Central memory CD8-positive, alpha-beta T cell (primary cell): ENCODE data around the gene ZC3H7B.
"Not testable (repeated sequence)": the region's sequence is repeated elsewhere in the genome, so short reads cannot be mapped to it uniquely, and the experiment has no call there.

Experiments
- ATAC-seq: fragments of 150-1000 bp; cut with Tn5 transposase; replicated peaks from 2 replicates; pipeline ENCODE4 v1.10.0; 2022; ENCODE audit warnings: mild to moderate bottlenecking, moderate FRiP score, moderate number of reproducible peaks; ENCODE audit not compliant: poor library complexity, severe bottlenecking; ENCODE audit errors: extremely low read depth
- DNase-seq, 2 donors: peaks; one replicate each; pipeline ENCODE4 v3.0.0; 2021; ENCODE audit warnings: low spot score in 2 of 2
- H3K27ac Mint-ChIP-seq: one replicate; pipeline ENCODE4 v1.8.0; 2022; ENCODE audit warnings: low read depth, mild to moderate bottlenecking, moderate library complexity, mixed read lengths
- H3K27me3 Mint-ChIP-seq: one replicate; pipeline ENCODE4 v1.8.0; 2022; ENCODE audit warnings: mixed read lengths
- H3K36me3 Mint-ChIP-seq: one replicate; pipeline ENCODE4 v1.8.0; 2022; ENCODE audit warnings: mild to moderate bottlenecking, moderate library complexity, mixed read lengths; ENCODE audit not compliant: insufficient read depth
- H3K4me1 Mint-ChIP-seq: one replicate; pipeline ENCODE4 v1.8.0; 2022; ENCODE audit warnings: mixed read lengths
- H3K4me3 Mint-ChIP-seq: one replicate; pipeline ENCODE4 v1.8.0; 2022; ENCODE audit warnings: mild to moderate bottlenecking, moderate library complexity, mixed read lengths
- H3K9me3 Mint-ChIP-seq: one replicate; pipeline ENCODE4 v1.8.0; 2022; ENCODE audit warnings: mixed read lengths

The ZC3H7B gene

DNA sequence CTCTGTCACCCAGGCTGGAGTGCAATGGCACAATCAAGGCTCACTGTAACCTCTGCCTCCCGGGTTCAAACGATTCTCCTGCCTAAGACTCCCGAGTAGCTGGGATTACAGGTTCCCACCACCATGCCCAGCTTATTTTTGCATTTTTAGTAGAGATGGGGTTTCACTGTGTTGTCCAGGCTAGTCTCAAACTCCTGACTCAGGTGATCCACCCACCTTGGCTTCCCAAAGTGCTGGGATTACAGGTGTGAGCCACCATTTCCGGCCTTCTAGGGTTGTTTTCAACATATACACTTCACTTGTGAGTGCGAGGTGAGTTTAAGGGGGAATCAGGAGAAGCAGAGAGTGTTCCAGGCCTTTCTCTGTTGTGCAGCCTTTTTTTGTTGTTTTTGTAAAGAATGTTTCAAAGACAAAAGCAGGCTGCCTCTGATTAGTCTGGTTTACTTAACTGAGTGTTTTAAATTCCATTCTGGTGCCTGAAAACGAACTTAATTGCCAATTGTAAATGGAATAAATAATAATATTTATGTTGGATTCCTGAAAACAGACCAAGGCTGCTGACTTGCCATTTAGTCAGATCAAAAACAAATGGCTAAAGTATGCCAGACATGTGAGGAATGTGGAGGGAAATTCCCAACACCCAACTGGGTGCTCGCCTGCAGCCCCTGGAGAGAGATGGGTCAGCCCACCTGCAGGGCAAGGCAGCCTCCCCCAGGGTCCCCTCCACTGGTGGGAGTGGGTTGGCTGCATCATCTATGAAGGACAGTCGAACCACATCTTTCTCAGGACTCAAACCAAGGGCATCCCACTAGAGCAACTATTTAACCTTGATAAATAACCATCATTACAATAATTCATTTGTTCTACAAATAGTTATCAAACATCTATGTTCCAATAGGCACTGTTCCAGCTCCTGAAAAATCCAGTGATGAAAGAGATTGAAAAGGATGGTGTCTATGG is 10.8 kb upstream of the ZC3H7B start:
- Mint-ChIP-seq H3K27ac (no peak overlapping the region), H3K4me1 (peaks cover 14% of the 10 kb centered on the region), H3K27me3 (no peaks in the 10 kb centered on the region), H3K4me3 (no peak overlapping the region), H3K9me3 (no peaks in the 10 kb centered on the region), H3K36me3 (peaks cover 12% of the 10 kb centered on the region)
- no peak for DNase-seq
- no peak for ATAC-seq

DNA sequence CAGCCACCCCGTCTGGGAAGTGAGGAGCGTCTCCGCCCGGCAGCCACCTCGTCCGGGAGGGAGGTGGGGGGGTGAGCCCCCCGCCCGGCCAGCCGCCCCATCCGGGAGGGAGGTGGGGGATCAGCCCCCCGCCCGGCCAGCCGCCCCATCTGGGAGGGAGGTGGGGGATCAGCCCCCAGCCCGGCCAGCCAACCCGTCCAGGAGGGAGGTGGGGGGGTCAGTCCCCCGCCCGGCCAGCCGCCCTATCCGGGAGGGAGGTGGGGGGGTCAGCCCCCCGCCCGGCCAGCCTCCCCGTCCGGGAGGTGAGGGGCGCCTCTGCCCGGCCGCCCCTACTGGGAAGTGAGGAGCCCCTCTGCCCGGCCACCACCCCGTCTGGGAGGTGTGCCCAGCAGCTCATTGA is 6.5 kb upstream of the ZC3H7B start:
- not testable (repeated sequence) for H3K9me3 Mint-ChIP-seq, ATAC-seq, H3K4me3 Mint-ChIP-seq, DNase-seq, H3K27me3 Mint-ChIP-seq, H3K4me1 Mint-ChIP-seq, H3K27ac Mint-ChIP-seq, H3K36me3 Mint-ChIP-seq

DNA sequence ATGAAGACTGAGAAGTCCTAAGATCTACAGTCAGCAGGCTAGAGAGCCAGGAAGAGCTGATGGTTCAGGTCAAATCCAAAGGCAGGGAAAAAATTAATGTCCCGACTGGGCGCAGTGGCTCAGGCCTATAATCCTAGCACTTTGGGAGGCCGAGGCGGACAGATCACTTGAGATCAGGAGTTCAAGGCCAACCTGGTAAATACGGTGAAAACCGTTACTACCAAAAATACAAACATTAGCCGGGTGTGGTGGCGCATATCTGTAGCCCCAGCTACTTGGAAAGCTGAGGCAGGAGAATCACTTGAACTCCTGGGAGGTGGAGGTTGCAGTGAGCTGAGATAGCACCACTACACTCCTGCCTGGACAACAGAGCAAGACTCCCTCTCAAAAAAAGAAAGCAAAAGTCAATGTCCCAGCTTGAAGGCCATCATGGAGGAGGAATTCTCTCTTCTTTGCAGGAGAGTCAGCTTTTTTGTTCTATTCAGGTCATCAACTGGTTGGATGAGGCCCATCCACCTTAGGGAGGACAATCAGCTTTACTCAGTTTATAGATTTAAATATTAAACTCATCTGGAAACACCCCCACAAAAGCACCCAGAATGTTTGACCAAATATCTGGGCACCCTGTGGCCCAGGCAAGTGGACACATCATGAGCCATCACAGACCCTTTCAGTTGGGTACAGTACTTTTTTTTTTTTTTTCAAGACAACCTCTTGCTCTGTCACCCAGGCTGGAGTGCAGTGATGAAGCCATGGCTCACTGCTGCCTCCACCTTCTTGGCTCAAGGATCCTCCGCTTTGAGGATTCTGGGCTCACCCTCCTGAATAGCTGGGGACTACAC is 4.3 kb upstream of the ZC3H7B start:
- Mint-ChIP-seq H3K36me3 (no peaks in the 10 kb centered on the region), H3K27me3 (no peaks in the 10 kb centered on the region), H3K4me3 (no peak overlapping the region), H3K27ac (no peak overlapping the region), H3K4me1 (peaks cover 6% of the 10 kb centered on the region), H3K9me3 (no peaks in the 10 kb centered on the region)
- DNase-seq = no peak
- no peak for ATAC-seq

DNA sequence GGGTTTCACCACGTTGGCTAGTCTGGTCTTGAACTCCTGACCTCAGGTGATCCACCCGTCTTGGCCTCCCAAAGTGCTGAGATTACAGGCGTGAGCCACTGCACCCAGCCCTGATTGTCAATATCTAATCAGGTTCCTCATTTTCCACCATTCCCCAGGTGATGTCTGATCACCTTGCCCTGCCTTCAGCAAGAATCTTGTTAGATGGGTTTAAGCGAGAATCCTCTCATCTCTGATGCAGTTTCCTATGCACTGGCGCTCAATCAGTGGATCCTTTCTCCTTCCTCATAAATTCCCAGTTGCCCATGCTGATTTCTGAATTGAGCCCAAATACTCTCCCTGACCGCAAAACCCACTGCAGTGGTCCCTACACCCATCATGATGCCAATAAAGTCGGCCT is 664 bp upstream of the ZC3H7B start:
- Mint-ChIP-seq H3K27me3 (no peaks in the 10 kb centered on the region), H3K27ac (peak overlapping the region; percentile 79), H3K4me1 (peaks cover 29% of the 10 kb centered on the region), H3K4me3 (peak overlapping the region; percentile 70), H3K36me3 (peaks cover 2% of the 10 kb centered on the region), H3K9me3 (no peaks in the 10 kb centered on the region)
- DNase-seq (no peak), ATAC-seq (no peak)

DNA sequence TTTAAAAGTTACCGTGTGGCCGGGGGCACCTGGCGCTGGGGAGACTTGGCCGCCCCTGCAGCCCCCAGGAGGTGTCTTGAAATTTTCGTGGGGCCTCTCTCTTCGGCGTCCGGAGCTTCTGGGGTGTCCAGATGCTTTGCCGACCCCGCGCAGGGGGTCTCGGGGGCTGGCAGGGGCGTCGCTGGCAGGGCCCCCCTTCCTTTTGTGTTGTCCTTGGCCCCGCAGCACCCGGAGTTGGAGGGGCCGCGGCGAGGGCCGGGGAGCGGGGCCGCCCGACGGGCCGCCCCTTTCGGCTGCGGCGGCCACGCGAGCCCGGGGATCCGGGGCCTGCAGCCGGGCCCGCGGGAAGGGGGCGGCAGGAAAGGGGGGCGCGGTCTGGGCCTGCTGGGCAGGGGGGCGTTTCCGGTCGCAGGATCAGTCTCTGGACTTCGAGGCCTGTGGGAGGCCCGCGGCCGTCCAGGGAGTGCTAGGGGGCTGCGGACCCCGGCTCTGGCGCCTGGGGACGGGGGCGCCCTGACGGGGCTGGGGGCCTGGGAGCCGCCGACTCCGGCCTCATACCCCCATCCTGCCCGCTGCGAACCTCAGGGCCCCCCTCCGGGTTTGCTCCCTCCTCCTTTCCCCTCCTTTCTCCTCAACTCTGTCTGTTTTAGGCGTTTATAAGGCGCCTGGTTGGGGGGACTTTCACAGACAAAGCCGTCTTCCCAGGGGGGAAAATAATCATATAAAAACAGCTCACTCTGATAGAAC is 869 bp downstream of the ZC3H7B start:
- Mint-ChIP-seq H3K4me1 (peaks cover 34% of the 10 kb centered on the region), H3K36me3 (peaks cover 3% of the 10 kb centered on the region), H3K4me3 (peak overlapping the region; percentile 70), H3K27me3 (no peaks in the 10 kb centered on the region), H3K27ac (peak overlapping the region; percentile 90), H3K9me3 (no peaks in the 10 kb centered on the region)
- ATAC-seq = no peak
- DNase-seq = no peak

DNA sequence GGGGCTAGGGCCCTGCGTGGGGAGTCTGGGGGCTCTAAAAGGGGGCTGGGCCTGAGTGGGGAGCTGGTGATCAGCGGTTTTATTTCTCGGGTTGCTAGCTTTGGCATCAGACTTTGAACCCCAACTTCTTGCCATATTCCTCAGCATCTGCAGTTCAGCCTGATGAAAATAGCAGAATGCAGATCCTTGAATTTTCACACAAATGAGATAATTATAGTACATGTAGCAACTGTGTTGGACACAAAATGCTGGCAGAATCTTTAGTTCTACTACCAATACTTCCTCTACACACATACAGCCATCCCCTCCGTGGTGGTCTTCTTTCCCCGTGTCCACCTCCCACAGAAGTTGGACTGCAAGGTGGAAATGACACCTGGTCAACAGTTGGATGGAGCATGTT is 1.5 kb downstream of the ZC3H7B start:
- peaks cover 41% of the 10 kb centered on the region for H3K4me1 Mint-ChIP-seq
- ATAC-seq (no peak), DNase-seq (no peak)
- H3K36me3 Mint-ChIP-seq = peaks cover 4% of the 10 kb centered on the region
- no peaks in the 10 kb centered on the region for H3K27me3 Mint-ChIP-seq
- H3K27ac Mint-ChIP-seq = peak overlapping the region; percentile 90
- no peaks in the 10 kb centered on the region for H3K9me3 Mint-ChIP-seq
- H3K4me3 Mint-ChIP-seq = peak overlapping the region; percentile 70

DNA sequence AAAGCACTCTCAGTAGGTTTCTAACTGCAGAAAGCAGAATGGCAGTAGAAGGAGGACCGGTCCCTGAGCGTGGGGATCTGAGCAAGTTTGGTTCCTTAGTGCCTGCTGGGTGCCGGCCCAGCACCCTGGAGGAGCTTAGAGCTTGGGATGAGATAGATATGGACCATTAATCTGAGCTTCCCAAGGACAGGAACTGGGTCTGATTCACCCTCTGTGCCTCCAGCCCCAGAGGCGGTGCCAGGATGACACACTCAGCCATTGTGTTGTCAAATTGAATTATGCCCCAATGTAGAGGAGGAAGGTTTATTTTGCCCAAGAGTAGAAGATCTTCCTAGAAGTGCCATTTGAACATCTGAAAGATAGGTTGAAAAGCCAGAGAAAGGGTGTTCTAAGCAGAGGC is 4.3 kb downstream of the ZC3H7B start:
- DNase-seq (no peak), ATAC-seq (no peak)
- peaks cover 54% of the 10 kb centered on the region for H3K4me1 Mint-ChIP-seq
- H3K9me3 Mint-ChIP-seq = no peaks in the 10 kb centered on the region
- no peaks in the 10 kb centered on the region for H3K27me3 Mint-ChIP-seq
- H3K36me3 Mint-ChIP-seq = peaks cover 9% of the 10 kb centered on the region
- H3K27ac Mint-ChIP-seq = no peak overlapping the region
- no peak overlapping the region for H3K4me3 Mint-ChIP-seq

DNA sequence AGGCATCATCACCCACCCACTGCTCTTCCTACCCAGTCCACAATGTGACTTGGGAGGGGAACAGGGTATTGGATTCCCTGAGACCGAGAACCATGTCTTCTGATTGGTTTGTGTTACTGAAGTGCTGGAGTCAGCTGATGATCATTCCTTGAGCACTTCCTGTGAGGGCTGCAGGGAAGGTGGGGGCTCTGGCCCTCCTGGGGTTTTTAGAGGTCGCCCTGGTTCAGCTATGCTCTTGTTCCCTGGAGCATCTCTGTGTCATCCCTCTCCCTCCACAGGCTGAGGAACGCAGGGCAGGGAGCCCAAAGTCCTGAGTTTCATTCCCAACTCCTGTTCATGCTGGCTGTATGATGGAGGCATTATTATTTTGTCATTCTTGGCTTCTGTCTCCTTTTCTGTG is 6.7 kb downstream of the ZC3H7B start:
- DNase-seq (no peak), ATAC-seq (no peak)
- H3K9me3 Mint-ChIP-seq = no peaks in the 10 kb centered on the region
- peak overlapping the region; percentile 57 for H3K27ac Mint-ChIP-seq
- H3K36me3 Mint-ChIP-seq = peaks cover 10% of the 10 kb centered on the region
- no peak overlapping the region for H3K4me3 Mint-ChIP-seq
- no peaks in the 10 kb centered on the region for H3K27me3 Mint-ChIP-seq
- peaks cover 52% of the 10 kb centered on the region for H3K4me1 Mint-ChIP-seq

DNA sequence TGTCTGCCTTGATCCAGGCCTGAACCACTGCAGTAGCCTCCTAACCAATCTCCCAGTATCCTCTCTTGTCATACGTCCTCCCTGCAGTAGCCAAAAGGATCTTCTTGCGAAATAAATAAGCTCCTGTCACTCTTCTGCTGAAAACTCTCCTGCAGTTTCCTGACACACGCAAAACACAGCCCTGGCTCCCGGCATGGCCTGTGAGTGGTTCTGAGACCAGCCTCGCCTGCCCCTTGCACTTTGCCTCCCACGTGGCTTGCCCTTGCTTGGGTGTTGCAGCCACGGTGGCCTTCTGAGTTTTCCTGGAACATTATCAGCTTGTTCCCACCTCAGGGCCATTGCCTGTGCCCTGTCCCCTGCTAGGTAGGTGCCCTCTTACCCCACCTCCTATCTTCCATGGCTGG is 7.2 kb downstream of the ZC3H7B start:
- H3K27ac Mint-ChIP-seq = peak overlapping the region; percentile 57
- no peak overlapping the region for H3K4me3 Mint-ChIP-seq
- ATAC-seq (no peak), DNase-seq (no peak)
- no peaks in the 10 kb centered on the region for H3K9me3 Mint-ChIP-seq
- peaks cover 10% of the 10 kb centered on the region for H3K36me3 Mint-ChIP-seq
- H3K27me3 Mint-ChIP-seq = no peaks in the 10 kb centered on the region
- peaks cover 48% of the 10 kb centered on the region for H3K4me1 Mint-ChIP-seq

DNA sequence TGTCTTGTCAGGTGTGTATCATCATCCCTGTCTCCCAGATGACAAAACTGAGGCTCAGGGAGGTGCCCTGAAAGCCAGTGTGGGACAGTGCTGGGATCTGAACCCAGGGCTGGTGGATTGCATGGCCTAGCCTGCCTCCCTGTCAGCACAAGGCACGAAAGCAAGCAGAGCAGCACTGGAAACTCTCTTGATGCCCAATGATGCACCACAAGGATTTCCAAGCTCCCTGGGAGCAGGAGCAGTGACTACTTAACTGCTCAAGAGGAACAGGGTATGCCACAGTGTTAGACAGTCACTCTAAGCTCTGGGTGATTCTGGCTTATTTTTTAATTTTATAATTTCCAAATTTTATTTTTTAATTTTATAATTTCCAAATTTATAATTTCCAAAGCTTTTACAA is 9.0 kb downstream of the ZC3H7B start:
- H3K4me1 Mint-ChIP-seq = peaks cover 40% of the 10 kb centered on the region
- no peak overlapping the region for H3K27ac Mint-ChIP-seq
- no peak overlapping the region for H3K4me3 Mint-ChIP-seq

DNA sequence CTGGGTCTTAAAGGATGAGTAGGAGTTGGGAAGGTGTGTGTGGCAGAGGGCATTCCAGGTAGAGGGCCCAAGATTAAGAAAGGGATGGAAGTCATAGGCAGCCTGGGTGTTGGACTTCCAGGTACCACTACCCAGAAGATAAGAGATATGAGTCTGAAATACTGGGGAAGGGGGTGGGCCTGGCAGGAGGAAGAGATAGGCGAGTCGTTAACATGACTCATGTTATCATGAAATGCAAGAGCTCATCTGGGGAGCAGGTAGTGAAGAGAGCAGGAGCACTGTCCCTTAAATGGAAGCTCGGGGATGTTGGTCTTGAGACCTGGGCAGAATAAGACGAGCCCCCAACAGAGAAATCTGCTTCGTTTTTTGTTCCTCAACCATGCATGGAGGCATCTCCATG is 10.2 kb downstream of the ZC3H7B start:
- H3K4me3 Mint-ChIP-seq = no peak overlapping the region
- H3K9me3 Mint-ChIP-seq = no peaks in the 10 kb centered on the region
- H3K4me1 Mint-ChIP-seq = peaks cover 37% of the 10 kb centered on the region
- DNase-seq = no peak
- no peak for ATAC-seq
- peak overlapping the region; percentile 2 for H3K27ac Mint-ChIP-seq
- H3K36me3 Mint-ChIP-seq = peaks cover 9% of the 10 kb centered on the region
- H3K27me3 Mint-ChIP-seq = no peaks in the 10 kb centered on the region

More for the DNA sequence above, 9.0 kb downstream of the ZC3H7B start:
- H3K36me3 Mint-ChIP-seq = peaks cover 10% of the 10 kb centered on the region
- no peaks in the 10 kb centered on the region for H3K9me3 Mint-ChIP-seq
- ATAC-seq = no peak
- no peak for DNase-seq
- no peaks in the 10 kb centered on the region for H3K27me3 Mint-ChIP-seq

DNA sequence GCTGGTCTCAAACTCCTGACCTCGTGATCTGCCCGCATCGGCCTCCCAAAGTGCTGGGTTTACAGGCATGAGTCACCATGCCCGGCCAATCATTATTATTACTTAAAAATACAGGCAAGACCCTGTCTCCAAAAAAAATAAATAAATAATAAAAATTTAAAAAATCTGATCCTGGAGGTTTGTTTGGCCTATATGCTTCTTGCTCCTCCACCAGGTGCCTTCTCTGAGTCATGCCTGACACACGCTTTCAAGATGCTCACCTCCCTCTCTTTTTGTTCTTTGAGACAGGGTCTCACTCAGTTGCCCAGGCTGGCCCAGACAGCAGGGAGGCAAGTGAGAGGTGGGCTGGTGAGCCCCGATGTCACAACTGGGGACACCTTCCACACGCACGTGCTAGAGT is 13.5 kb downstream of the ZC3H7B start:
- ATAC-seq = no peak
- Mint-ChIP-seq H3K9me3 (no peaks in the 10 kb centered on the region), H3K36me3 (peaks cover 5% of the 10 kb centered on the region), H3K27ac (no peak overlapping the region), H3K4me1 (peaks cover 19% of the 10 kb centered on the region), H3K4me3 (no peak overlapping the region), H3K27me3 (no peaks in the 10 kb centered on the region)
- no peak for DNase-seq
